ENCODE results near the gene PSTK.

The PSTK gene

DNA sequence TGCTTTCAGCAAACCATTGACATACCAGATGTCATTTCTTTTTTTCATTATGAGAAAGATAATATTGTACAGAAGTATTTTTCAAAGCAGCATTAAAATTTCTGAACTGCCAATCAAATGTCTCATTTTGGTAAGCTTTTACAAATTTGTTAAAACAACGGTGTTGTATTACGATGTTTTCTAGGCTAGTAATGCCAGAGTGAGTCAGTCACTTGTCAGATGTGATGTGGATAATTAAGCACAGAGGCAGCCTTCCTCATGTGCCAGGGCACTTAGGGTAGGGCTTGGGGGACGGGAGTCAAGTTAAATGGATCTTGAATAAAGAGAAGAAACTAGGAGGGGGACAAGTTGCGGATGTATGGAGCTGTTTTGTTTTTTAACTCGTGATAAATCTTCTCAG lies 10.1 kb downstream of the PSTK start:
- TF ChIP-seq, protein P1, sequence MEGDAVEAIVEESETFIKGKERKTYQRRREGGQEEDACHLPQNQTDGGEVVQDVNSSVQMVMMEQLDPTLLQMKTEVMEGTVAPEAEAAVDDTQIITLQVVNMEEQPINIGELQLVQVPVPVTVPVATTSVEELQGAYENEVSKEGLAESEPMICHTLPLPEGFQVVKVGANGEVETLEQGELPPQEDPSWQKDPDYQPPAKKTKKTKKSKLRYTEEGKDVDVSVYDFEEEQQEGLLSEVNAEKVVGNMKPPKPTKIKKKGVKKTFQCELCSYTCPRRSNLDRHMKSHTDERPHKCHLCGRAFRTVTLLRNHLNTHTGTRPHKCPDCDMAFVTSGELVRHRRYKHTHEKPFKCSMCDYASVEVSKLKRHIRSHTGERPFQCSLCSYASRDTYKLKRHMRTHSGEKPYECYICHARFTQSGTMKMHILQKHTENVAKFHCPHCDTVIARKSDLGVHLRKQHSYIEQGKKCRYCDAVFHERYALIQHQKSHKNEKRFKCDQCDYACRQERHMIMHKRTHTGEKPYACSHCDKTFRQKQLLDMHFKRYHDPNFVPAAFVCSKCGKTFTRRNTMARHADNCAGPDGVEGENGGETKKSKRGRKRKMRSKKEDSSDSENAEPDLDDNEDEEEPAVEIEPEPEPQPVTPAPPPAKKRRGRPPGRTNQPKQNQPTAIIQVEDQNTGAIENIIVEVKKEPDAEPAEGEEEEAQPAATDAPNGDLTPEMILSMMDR (IDR thresholded peaks at IDR 0.05; ENCODE audit: low read depth, low read length, missing control alignments), result no peak
- H3K4me3 ChIP-seq (ENCODE audit: low read depth, low read length), result no peak overlapping the region
- DNase-seq (ENCODE audit: low read depth), result no peak

DNA sequence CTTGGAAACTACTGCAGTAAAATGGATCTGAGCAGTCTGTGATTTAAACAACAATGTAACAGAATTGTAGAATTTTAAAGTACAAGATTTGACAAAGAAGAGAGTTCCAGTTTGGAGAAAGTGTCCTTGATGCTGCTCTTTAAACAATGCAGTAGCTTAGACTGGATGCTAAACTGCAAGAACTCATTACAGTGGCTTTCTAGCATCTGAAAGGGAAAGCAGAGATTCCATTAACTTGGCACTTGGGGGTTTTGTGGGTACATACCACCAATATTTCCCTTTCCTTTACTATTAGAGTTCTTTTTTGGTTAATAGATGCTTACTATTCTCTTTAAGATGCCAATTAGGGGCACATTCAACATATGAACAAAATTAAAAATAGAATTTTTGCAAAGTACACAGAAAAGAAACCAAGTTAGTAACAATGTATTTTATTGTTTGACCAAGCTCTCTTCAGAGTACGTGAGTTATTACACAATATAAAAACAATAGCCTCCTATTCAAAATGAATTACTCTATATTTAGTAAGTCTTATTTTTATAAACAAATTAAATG lies 11.9 kb downstream of the PSTK start:
- H3K4me3 ChIP-seq (ENCODE audit: low read depth, low read length), result no peak overlapping the region
- no peak for DNase-seq (ENCODE audit: low read depth)
- TF ChIP-seq, protein P1 (IDR thresholded peaks at IDR 0.05; ENCODE audit: low read depth, low read length, missing control alignments), result no peak

DNA sequence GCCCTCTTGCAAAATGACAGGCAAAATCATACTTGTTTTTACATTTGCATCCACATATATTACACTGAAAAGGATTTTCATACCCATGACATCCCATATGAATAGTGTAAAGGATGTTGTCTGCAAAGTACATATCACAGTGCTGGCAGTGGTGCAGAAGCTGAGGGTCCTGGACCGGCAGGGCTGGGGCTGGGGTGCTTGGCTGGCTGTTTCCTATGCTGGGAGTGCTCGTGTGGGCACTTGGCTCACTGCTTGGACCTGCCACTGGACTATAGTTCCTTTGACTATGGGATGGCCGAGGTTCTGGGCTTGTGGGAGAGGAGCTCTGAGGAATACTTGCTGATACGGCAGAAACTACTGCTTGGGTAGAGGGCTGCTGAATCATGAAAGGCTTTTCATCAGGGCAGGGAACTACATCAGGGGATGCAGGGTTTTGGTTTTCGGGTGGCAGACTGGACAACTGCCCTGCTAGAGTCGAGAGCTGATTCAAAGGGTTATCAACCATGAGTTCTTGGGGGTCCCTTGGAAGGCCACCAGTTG lies 13.7 kb downstream of the PSTK start:
- H3K4me3 ChIP-seq (ENCODE audit: low read depth, low read length), result no peak overlapping the region
- TF ChIP-seq, protein P1 (IDR thresholded peaks at IDR 0.05; ENCODE audit: low read depth, low read length, missing control alignments), result no peak
- no peak for DNase-seq (ENCODE audit: low read depth)

DNA sequence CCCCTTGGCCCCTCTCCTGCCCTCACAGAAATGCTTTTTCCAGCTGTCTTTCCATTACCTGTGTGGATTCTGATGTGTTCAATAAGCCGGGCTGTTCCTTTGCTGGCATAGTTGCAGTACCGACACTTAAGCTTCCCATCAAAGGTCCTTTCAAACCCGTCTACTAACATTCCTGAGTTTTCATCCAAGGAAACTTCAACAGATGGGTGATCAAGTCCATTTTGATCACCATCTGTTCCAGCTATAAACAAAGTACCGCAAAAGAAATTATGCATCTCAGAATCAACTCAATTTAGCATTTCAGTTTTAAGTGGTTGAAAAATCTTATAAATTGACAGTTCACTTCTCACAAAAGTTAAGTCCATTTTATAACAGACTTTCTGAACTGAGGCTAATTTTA lies 15.7 kb downstream of the PSTK start:
- DNase-seq (ENCODE audit: low read depth), result no peak
- H3K4me3 ChIP-seq (ENCODE audit: low read depth, low read length), result no peak overlapping the region
- TF ChIP-seq, protein P1 (IDR thresholded peaks at IDR 0.05; ENCODE audit: low read depth, low read length, missing control alignments), result no peak

DNA sequence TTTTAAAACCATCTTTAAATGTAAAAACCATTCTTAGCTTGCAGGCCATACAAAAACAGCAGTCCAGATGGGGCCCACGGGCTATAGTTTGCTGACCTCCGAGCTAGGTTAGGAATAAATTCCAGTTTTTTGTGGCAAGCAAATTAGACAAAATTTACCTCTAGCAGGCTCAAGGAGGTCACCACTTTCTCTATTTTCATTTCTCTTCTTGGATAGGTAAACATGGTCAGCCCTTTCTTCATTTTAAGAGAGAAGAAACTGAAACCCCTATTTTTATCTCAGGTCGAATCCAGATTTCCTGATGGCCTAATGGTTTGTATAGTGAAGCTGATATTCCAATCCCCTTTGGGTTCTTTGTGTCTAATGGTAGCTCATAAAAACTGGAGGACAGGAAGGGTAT lies 17.7 kb downstream of the PSTK start:
- TF ChIP-seq, protein P1 (IDR thresholded peaks at IDR 0.05; ENCODE audit: low read depth, low read length, missing control alignments), result no peak
- H3K4me3 ChIP-seq (ENCODE audit: low read depth, low read length), result no peak overlapping the region
- no peak for DNase-seq (ENCODE audit: low read depth)

DNA sequence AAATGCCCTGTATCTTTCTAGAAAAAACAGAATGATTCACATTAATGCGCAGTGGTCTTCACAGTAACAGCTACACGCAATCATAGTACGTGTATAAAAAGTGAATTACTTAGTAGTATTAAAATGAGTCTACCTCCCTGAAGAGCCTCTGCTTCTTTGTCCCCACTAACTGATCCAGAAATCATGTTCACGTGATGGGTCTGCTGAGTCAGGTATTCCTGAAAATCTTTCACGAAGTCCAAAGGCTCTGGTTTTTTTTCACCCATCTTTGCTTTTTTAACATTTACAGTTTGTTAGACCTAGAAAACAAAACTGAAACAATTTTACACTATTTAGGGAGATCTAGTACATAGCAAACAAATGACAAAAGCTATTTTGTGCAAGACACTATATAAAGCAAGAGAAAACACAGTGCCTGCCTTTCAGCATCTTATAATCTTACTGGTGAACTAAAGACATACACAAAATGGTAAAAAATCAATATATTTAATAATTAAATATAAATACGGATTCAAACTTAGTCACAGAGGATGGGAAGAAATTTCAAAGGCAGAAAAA lies 18.2 kb downstream of the PSTK start:
- DNase-seq (ENCODE audit: low read depth), result no peak
- TF ChIP-seq, protein P1 (IDR thresholded peaks at IDR 0.05; ENCODE audit: low read depth, low read length, missing control alignments), result no peak

DNA sequence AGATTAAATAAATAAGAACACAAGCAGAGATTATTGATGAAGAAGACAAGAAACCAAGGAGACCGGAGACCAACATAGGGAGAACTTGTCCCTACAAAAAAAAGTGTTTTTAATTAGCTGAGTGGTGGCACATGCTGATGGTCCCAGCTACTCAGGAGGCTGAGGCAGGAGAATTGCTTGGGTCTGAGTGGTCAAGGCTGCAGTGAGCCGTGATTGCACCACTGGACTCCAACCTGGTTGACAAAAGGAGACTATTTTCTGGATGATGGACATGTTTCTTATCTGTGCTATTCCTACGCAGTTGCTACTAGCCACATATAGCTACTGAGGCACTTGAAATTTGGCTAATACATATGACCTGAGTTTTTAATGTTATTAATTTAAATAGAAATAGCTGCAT lies 18.7 kb downstream of the PSTK start:
- TF ChIP-seq, protein P1 (IDR thresholded peaks at IDR 0.05; ENCODE audit: low read depth, low read length, missing control alignments), result no peak
- DNase-seq (ENCODE audit: low read depth), result no peak
- no peak overlapping the region for H3K4me3 ChIP-seq (ENCODE audit: low read depth, low read length)

More for the DNA sequence above, 18.2 kb downstream of the PSTK start:
- H3K4me3 ChIP-seq (ENCODE audit: low read depth, low read length), result no peak overlapping the region; the same call in 1 of the 2 replicates

Measured in GM12864 (cell line).